Neural progenitor cell (in vitro differentiated cells): ENCODE results near the gene ZNF823. TPM values are rescaled to one million over a fixed set of nuclear protein-coding genes. Genes with fewer than 3 reads are reported as not detected.

Experiments used
- DNase-seq: peaks from one replicate; pipeline ENCODE4 v3.0.0-alpha.2; 2016; ENCODE audit warnings: low spot score
- H2AFZ ChIP-seq: fragments of 200-600 bp; sonication (generic); replicated peaks from 2 replicates; pipeline ENCODE4 v1.6.1; 2016; ENCODE audit warnings: antibody characterized with exemption
- H3F3A ChIP-seq: fragments of 200-600 bp; sonication (generic); 2 replicates; pipeline ENCODE4 v1.6.1; 2016; ENCODE audit warnings: antibody characterized with exemption, low read depth
- H3K27ac ChIP-seq: fragments of 200-600 bp; sonication (generic); 2 replicates; pipeline ENCODE4 v1.5.1; 2016; ENCODE audit warnings: mild to moderate bottlenecking
- H3K27me3 ChIP-seq: fragments of 200-600 bp; sonication (generic); 2 replicates; pipeline ENCODE4 v1.6.1; 2016; ENCODE audit warnings: mild to moderate bottlenecking, moderate library complexity
- H3K36me3 ChIP-seq: fragments of 200-600 bp; sonication (generic); 2 replicates; pipeline ENCODE4 v1.5.1; 2016
- H3K4me1 ChIP-seq: fragments of 200-600 bp; sonication (generic); 2 replicates; pipeline ENCODE4 v1.6.1; 2016; ENCODE audit warnings: mixed run types
- H3K4me2 ChIP-seq: fragments of 200-600 bp; sonication (generic); 2 replicates; pipeline ENCODE4 v1.6.1; 2016
- H3K4me3 ChIP-seq: fragments of 200-600 bp; sonication (generic); 2 replicates; pipeline ENCODE4 v1.5.1; 2016
- H3K79me2 ChIP-seq: fragments of 200-600 bp; sonication (generic); 2 replicates; pipeline ENCODE4 v1.6.1; 2016; ENCODE audit warnings: low read depth
- H3K9ac ChIP-seq: fragments of 200-600 bp; sonication (generic); 2 replicates; pipeline ENCODE4 v1.6.1; 2016
- H3K9me3 ChIP-seq: fragments of 200-600 bp; sonication (generic); 2 replicates; pipeline ENCODE4 v1.5.1; 2016; ENCODE audit warnings: low read depth
- H4K20me1 ChIP-seq: fragments of 200-600 bp; sonication (generic); 2 replicates; pipeline ENCODE4 v1.6.1; 2016; ENCODE audit warnings: low read depth
- H3K27ac Mint-ChIP-seq: 3 replicates; pipeline ENCODE4 v1.8.0; 2021; ENCODE audit warnings: mixed read lengths
- H3K27me3 Mint-ChIP-seq: 2 replicates; pipeline ENCODE4 v1.8.0; 2022; ENCODE audit warnings: low read depth, mild to moderate bottlenecking, inconsistent platforms, moderate library complexity, mixed read lengths; ENCODE audit not compliant: insufficient read depth
- H3K36me3 Mint-ChIP-seq: 3 replicates; pipeline ENCODE4 v1.8.0; 2021; ENCODE audit warnings: mixed read lengths
- H3K4me1 Mint-ChIP-seq: 3 replicates; pipeline ENCODE4 v1.8.0; 2021; ENCODE audit warnings: mixed read lengths
- H3K4me3 Mint-ChIP-seq: 3 replicates; pipeline ENCODE4 v1.8.0; 2021; ENCODE audit warnings: mild to moderate bottlenecking, moderate library complexity, mixed read lengths
- H3K9me3 Mint-ChIP-seq: 3 replicates; pipeline ENCODE4 v1.8.0; 2020; ENCODE audit warnings: mixed read lengths
- EZH2 ChIP-seq: fragments of 200-600 bp; sonication (generic); IDR thresholded peaks from 2 replicates; pipeline ENCODE4 v1.6.1; 2017; ENCODE audit warnings: antibody characterized with exemption, mild to moderate bottlenecking, moderate library complexity
- EZH2phosphoT487 ChIP-seq: fragments of 200-600 bp; sonication (generic); IDR thresholded peaks from 2 replicates; pipeline ENCODE4 v1.6.1; 2017; ENCODE audit warnings: antibody characterized with exemption
- small RNA-seq: library from RNA; depleted of rRNA; stranded (forward); fragments of <200 nt; gene quantifications from one replicate; pipeline ENCODE3, GENCODE V24; 2015
- total RNA-seq: library from RNA; depleted of rRNA; stranded (reverse); fragments of >200 nt; gene quantifications from 2 replicates; pipeline ENCODE4 v1.2.3, GENCODE V29; 2015; ENCODE audit warnings: low replicate concordance
- TF ChIP-seq, protein P1 (sequence below): fragments of 200-600 bp; sonication (generic); IDR thresholded peaks from 2 replicates; pipeline ENCODE4 v1.5.1; 2017; ENCODE audit warnings: antibody characterized with exemption, mild to moderate bottlenecking

Gene ZNF823
- total RNA-seq, 1 donor from 2014 or later, result 12.3 TPM

DNA sequence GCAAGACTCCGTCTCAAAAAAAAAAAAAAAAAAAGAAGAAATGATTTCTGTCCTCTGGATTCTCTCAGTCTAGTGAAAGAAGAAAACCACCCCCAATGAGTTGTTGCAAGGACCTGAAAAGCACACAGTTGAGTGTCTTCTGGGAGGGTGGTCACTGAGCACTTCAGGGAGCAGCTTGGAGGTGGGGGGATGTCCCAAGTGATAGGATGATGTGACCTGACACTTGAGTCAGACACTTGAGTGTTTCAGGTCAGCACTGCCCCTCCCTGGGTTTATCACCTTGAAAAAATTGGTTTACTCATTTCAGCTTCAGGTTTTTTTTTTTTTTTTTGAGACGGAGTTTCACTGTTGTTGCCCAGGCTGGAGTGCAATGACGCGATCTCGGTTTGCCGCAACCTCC is 63.2 kb downstream of the ZNF823 start:
- no peak overlapping the region for H3K27ac ChIP-seq
- Mint-ChIP-seq H3K27ac (no peak overlapping the region), H3K4me1 (no peaks in the 10 kb centered on the region), H3K36me3 (peaks cover 59% of the 10 kb centered on the region), H3K4me3 (no peak overlapping the region), H3K27me3 (no peaks in the 10 kb centered on the region), H3K9me3 (peaks cover 75% of the 10 kb centered on the region)
- no peaks in the 10 kb centered on the region for H3K36me3 ChIP-seq
- H3K79me2 ChIP-seq, result no peaks in the 10 kb centered on the region
- H3K4me2 ChIP-seq, result no peak overlapping the region
- no peak for TF ChIP-seq EZH2
- TF ChIP-seq, protein P1, sequence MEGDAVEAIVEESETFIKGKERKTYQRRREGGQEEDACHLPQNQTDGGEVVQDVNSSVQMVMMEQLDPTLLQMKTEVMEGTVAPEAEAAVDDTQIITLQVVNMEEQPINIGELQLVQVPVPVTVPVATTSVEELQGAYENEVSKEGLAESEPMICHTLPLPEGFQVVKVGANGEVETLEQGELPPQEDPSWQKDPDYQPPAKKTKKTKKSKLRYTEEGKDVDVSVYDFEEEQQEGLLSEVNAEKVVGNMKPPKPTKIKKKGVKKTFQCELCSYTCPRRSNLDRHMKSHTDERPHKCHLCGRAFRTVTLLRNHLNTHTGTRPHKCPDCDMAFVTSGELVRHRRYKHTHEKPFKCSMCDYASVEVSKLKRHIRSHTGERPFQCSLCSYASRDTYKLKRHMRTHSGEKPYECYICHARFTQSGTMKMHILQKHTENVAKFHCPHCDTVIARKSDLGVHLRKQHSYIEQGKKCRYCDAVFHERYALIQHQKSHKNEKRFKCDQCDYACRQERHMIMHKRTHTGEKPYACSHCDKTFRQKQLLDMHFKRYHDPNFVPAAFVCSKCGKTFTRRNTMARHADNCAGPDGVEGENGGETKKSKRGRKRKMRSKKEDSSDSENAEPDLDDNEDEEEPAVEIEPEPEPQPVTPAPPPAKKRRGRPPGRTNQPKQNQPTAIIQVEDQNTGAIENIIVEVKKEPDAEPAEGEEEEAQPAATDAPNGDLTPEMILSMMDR, result no peak
- no peak for TF ChIP-seq EZH2phosphoT487
- H3K27me3 ChIP-seq, result peaks cover 12% of the 10 kb centered on the region
- no peak overlapping the region for H3K9ac ChIP-seq
- no peaks in the 10 kb centered on the region for H3K9me3 ChIP-seq
- no peak overlapping the region for H3K4me3 ChIP-seq
- no peaks in the 10 kb centered on the region for H4K20me1 ChIP-seq
- no peak overlapping the region for H2AFZ ChIP-seq
- no peaks in the 10 kb centered on the region for H3K4me1 ChIP-seq
- DNase-seq, result no peak
- H3F3A ChIP-seq, result no peaks in the 10 kb centered on the region

DNA sequence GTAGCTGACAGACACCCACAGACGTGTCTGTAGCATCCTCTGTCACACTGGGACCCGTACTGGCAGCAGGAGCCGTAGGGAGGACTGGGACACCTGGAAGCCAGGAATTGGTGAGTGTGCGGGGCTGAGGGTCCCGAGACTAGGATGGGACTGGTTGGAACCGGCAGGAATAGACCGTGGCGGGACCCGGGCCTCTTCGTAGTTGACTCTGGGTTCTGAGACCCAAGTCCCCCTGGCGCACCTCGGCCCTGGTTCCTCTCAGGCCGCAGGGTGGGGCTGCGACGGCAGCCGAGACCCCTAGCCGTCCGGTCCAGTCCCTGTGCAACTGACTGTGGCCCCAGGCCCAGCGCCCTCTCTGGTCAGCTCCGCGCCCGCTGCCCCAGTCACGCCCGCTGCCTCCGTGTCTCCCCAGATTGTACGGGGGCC is 64.7 kb downstream of the ZNF823 start:
- H3K4me3 Mint-ChIP-seq, result no peak overlapping the region
- Histone ChIP-seq H3K4me2 (peak overlapping the region; percentile 69), H3K27ac (no peak overlapping the region), H3K36me3 (no peaks in the 10 kb centered on the region), H4K20me1 (no peaks in the 10 kb centered on the region), H2AFZ (peak overlapping the region; percentile 81), H3K9ac (no peak overlapping the region), H3K9me3 (no peaks in the 10 kb centered on the region), H3F3A (no peaks in the 10 kb centered on the region), H3K4me3 (peak overlapping the region; percentile 56), H3K4me1 (no peaks in the 10 kb centered on the region), H3K79me2 (no peaks in the 10 kb centered on the region), H3K27me3 (peaks cover 12% of the 10 kb centered on the region)
- TF ChIP-seq, protein P1, result peak; percentile 36
- TF ChIP-seq EZH2phosphoT487, result no peak
- no peaks in the 10 kb centered on the region for H3K27me3 Mint-ChIP-seq
- no peak overlapping the region for H3K27ac Mint-ChIP-seq
- no peaks in the 10 kb centered on the region for H3K4me1 Mint-ChIP-seq
- H3K36me3 Mint-ChIP-seq, result peaks cover 59% of the 10 kb centered on the region
- peaks cover 74% of the 10 kb centered on the region for H3K9me3 Mint-ChIP-seq
- DNase-seq, result no peak

DNA sequence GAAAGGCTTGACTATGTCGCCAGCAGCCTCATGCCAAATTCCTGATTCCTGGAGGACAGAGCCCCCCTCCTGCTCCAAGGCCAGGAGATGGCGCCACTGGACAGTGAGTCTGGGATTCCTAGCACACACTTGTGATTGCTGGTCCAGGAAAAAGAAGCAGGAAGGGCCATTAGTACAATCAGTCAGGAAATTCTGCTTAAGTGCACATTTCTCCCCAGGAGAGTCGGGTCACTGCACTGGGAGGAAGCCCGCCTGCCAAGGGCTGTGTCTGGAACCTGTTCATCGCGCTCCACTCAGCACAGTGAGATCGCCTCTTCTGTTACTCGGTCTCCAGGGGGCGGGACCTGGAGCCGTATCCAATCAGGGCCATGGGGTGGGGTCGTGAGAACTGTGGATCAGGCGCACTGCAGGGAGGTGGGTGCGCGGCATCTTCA is 65.1 kb downstream of the ZNF823 start:
- peak overlapping the region; percentile 56 for H3K4me3 ChIP-seq
- H3K9me3 ChIP-seq, result no peaks in the 10 kb centered on the region
- peaks cover 57% of the 10 kb centered on the region for H3K36me3 Mint-ChIP-seq
- H2AFZ ChIP-seq, result peak overlapping the region; percentile 81
- no peak overlapping the region for H3K27ac ChIP-seq
- no peaks in the 10 kb centered on the region for H3K79me2 ChIP-seq
- no peaks in the 10 kb centered on the region for H3K4me1 Mint-ChIP-seq
- H3K4me3 Mint-ChIP-seq, result no peak overlapping the region
- no peak overlapping the region for H3K9ac ChIP-seq
- H3K27me3 ChIP-seq, result peaks cover 12% of the 10 kb centered on the region
- H3K4me1 ChIP-seq, result no peaks in the 10 kb centered on the region
- H3K36me3 ChIP-seq, result no peaks in the 10 kb centered on the region
- H3K27me3 Mint-ChIP-seq, result no peaks in the 10 kb centered on the region
- DNase-seq, result peak; percentile 91
- no peaks in the 10 kb centered on the region for H4K20me1 ChIP-seq
- no peak overlapping the region for H3K27ac Mint-ChIP-seq
- H3K4me2 ChIP-seq, result peak overlapping the region; percentile 69
- TF ChIP-seq, protein P1, result peak; percentile 96
- TF ChIP-seq EZH2phosphoT487, result no peak
- H3K9me3 Mint-ChIP-seq, result peaks cover 71% of the 10 kb centered on the region
- no peaks in the 10 kb centered on the region for H3F3A ChIP-seq

Small RNA genes lying within 50 kb of the gene (small RNA-seq; reads per million reads assigned to genes)
- not detected for gene ZNF833P

Other genes with a start within 250 kb of the ZNF823 start
- gene ZNF653, start 233.1 kb downstream of the ZNF823 start, total RNA-seq, result 3.4 and 15.8 TPM in 2 replicates
- gene ECSIT, start 209.8 kb downstream of the ZNF823 start, total RNA-seq, result 9.4 and 29.0 TPM in 2 replicates
- gene CNN1, start 200.1 kb downstream of the ZNF823 start, total RNA-seq, result 7.0 and 7.2 TPM in 2 replicates
- gene ELOF1, start 179.7 kb downstream of the ZNF823 start, total RNA-seq, result 26.9 and 40.0 TPM in 2 replicates
- gene ACP5, start 161.3 kb downstream of the ZNF823 start, total RNA-seq, result 0.11 and 0.90 TPM in 2 replicates
- gene ZNF627, start 141.5 kb downstream of the ZNF823 start, total RNA-seq, result 37.7 and 38.5 TPM in 2 replicates
- 6.5 and 7.3 TPM in 2 replicates for gene ZNF441, start 28.1 kb upstream of the ZNF823 start, total RNA-seq
- 5.5 and 6.0 TPM in 2 replicates for gene ZNF491, start 59.6 kb upstream of the ZNF823 start, total RNA-seq
- gene ZNF440, start 75.3 kb upstream of the ZNF823 start, total RNA-seq, result 19.5 and 25.8 TPM in 2 replicates
- 5.2 and 6.5 TPM in 2 replicates for gene ZNF439, start 109.8 kb upstream of the ZNF823 start, total RNA-seq
- 62.4 and 73.7 TPM in 2 replicates for gene ZNF69, start 148.8 kb upstream of the ZNF823 start, total RNA-seq
- 18.3 and 29.4 TPM in 2 replicates for gene ZNF700, start 186.2 kb upstream of the ZNF823 start, total RNA-seq
- 10.0 and 17.7 TPM in 2 replicates for gene ZNF763, start 226.1 kb upstream of the ZNF823 start, total RNA-seq